Measurements from ENCODE around the gene CD276. TPM values are rescaled to one million over a fixed set of nuclear protein-coding genes. Genes with fewer than 3 reads are reported as not detected.

Gene CD276
- total RNA-seq, 3 donors from 2014 or later: 20.9 to 119 (median 73.7) TPM

DNA sequence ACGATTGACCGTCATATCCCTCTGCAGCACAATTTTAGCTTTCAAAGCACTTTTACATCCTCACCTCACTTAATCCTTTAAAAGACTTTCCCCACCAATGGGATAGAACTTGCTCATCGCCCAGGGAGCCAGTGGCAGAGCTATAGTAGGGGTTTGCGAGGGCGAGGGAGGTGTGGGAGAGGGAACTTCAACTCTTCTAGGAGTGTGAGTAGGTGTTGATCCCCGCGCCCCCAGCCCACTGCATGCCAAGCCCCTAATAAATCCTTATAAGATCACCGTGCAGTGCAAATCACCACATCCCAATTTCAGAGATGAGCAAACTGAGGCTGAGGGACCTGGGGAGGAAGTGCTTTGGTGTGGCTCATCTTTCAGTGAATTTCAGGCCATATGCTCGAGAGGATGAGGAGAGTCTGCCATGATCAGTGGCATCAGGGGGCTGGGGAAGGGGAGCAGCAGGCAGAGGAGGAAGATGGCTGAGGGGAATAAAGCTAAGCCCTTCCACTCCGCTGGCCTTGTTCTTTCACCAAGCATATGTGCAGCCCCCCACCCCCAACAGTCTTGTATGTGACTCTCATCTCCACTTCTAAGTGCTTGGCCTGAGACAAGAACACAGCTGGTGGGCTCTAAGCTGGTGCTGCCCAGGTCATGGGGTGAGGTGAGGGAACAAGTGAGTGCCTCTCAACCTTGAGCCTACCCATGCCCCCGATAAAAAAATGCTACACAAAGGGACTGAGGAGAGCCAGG, 63.8 kb downstream of the CD276 start:
- no peak overlapping the region for H3K27ac ChIP-seq
- H3K4me1 ChIP-seq: peaks cover under 1 to 6% of the 10 kb centered on the region in 2 donors
- TF ChIP-seq POLR2A (IDR thresholded peaks at IDR 0.05): no peak
- peaks cover 0 to 18% of the 10 kb centered on the region in 2 donors for H3K27me3 ChIP-seq
- H3K4me3 ChIP-seq: no peak overlapping the region
- H3K9me3 ChIP-seq: no peaks in the 10 kb centered on the region
- no peak for DNase-seq (ENCODE audit: low spot score in 2 of 2)
- intact Hi-C loops (cut with DNase I; ENCODE audit: low total_unique reads): no loop called here
- H3K36me3 ChIP-seq: no peaks in the 10 kb centered on the region

DNA sequence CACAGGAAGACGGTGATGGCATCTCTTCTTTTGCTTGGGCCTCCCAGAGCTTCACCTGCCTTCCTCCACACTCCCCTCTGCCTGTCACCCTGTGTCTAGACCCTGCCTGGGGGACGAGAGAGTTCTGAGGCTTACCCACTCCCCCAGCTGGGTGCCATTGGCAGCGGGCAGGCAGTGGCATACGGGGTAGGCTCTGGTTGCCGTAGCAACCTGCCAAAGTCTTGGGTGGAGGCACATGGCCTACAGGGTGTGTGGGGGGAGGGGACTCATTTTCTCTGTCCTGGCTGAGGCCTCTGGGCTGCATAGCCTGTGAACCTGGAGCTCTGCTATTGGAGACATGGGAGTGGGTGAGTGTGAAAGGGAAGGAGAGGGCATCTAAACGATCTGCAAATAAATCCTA, 64.5 kb downstream of the CD276 start:
- Histone ChIP-seq H3K27me3 (peaks cover 0 to 18% of the 10 kb centered on the region in 2 donors), H3K9me3 (no peaks in the 10 kb centered on the region), H3K4me3 (no peak overlapping the region), H3K36me3 (no peaks in the 10 kb centered on the region), H3K4me1 (peaks cover 0 to 6% of the 10 kb centered on the region in 2 donors), H3K27ac (no peak overlapping the region)
- no peak for DNase-seq (ENCODE audit: low spot score in 2 of 2)
- TF ChIP-seq POLR2AphosphoS5 (IDR thresholded peaks at IDR 0.05) (no peak), POLR2A (IDR thresholded peaks at IDR 0.05) (no peak)
- TF ChIP-seq, protein P1, sequence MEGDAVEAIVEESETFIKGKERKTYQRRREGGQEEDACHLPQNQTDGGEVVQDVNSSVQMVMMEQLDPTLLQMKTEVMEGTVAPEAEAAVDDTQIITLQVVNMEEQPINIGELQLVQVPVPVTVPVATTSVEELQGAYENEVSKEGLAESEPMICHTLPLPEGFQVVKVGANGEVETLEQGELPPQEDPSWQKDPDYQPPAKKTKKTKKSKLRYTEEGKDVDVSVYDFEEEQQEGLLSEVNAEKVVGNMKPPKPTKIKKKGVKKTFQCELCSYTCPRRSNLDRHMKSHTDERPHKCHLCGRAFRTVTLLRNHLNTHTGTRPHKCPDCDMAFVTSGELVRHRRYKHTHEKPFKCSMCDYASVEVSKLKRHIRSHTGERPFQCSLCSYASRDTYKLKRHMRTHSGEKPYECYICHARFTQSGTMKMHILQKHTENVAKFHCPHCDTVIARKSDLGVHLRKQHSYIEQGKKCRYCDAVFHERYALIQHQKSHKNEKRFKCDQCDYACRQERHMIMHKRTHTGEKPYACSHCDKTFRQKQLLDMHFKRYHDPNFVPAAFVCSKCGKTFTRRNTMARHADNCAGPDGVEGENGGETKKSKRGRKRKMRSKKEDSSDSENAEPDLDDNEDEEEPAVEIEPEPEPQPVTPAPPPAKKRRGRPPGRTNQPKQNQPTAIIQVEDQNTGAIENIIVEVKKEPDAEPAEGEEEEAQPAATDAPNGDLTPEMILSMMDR (IDR thresholded peaks at IDR 0.05): no peak
- intact Hi-C loops (cut with DNase I; ENCODE audit: low total_unique reads): no loop called here

DNA sequence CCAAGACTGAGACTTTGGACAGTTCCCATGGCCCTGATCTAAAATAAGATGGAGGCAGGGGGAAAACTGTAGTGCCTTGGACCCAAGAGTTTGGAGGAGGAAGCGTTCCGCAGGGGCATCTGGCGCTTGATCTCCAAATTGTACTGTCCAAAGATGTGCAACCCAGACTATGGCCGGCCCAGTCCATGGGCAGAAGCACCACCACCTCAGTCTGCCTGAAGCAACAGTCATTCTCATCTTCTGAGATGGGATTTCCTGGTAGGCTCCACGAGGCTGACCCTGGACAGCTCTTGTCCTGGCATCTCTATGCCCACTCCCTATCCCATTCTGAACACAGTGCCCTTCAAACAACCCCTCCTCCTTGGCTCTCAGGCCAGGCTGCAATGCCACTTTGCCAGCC, 65.3 kb downstream of the CD276 start:
- Histone ChIP-seq H3K36me3 (no peaks in the 10 kb centered on the region), H3K4me3 (no peak overlapping the region), H3K4me1 (peaks cover 0 to 6% of the 10 kb centered on the region in 2 donors), H3K9me3 (no peaks in the 10 kb centered on the region), H3K27me3 (peaks cover 0 to 18% of the 10 kb centered on the region in 2 donors), H3K27ac (no peak overlapping the region)
- intact Hi-C loops (cut with DNase I; ENCODE audit: low total_unique reads): no loop called here
- DNase-seq (ENCODE audit: low spot score in 2 of 2): no peak
- TF ChIP-seq, protein P1 (IDR thresholded peaks at IDR 0.05): no peak
- TF ChIP-seq POLR2A (IDR thresholded peaks at IDR 0.05) (no peak), POLR2AphosphoS5 (IDR thresholded peaks at IDR 0.05) (no peak)

DNA sequence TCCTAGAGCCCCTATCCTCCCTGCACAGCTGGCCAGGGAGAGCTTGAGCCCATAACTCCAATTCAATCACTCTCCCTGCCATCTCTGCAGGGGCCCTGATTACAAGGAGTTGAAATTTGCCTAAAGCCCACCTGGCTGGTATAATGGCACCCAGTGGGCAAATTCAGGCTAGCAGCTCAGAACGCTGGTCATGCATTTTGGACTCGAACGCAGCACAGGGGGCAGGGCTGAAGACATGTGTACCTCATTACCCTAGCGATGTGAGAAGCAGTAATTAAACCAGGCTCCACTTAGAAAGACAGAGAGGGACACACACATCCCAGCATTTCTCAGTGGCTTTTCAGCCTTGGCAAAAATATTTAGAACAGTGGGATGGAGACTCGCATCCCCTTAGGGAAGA, 65.8 kb downstream of the CD276 start:
- intact Hi-C loops (cut with DNase I; ENCODE audit: low total_unique reads): no loop called here
- Histone ChIP-seq H3K27me3 (peaks cover 0 to 18% of the 10 kb centered on the region in 2 donors), H3K4me1 (peaks cover 0 to 6% of the 10 kb centered on the region in 2 donors), H3K9me3 (no peaks in the 10 kb centered on the region), H3K4me3 (no peak overlapping the region), H3K36me3 (no peaks in the 10 kb centered on the region), H3K27ac (no peak overlapping the region)
- TF ChIP-seq POLR2A (IDR thresholded peaks at IDR 0.05) (no peak), POLR2AphosphoS5 (IDR thresholded peaks at IDR 0.05) (no peak)
- TF ChIP-seq, protein P1 (IDR thresholded peaks at IDR 0.05): no peak
- DNase-seq (ENCODE audit: low spot score in 2 of 2): no peak

DNA sequence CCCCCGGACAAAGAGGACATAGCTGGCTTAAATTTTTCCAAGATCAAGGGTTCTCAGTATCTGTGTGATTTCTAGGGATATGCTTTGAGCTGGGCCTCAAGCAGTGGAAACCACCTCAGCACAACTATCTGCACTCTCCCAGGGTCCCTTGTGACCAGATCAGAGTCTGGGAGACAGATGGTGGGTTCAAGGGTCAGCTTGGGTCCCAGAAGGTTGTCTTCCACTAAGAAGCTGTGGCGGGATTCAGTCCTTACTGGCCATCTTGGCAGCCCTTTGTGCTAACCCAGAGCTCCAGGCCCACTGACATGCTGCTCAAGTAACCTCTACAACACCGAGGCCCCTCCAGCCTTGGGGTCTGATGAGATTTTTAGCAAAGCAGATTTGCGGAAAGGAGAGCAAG, 66.3 kb downstream of the CD276 start:
- TF ChIP-seq POLR2A (IDR thresholded peaks at IDR 0.05): no peak
- TF ChIP-seq POLR2AphosphoS5 (IDR thresholded peaks at IDR 0.05): no peak
- TF ChIP-seq, protein P1 (IDR thresholded peaks at IDR 0.05): no peak
- Histone ChIP-seq H3K9me3 (no peaks in the 10 kb centered on the region), H3K4me1 (peaks cover 0 to 6% of the 10 kb centered on the region in 2 donors), H3K27me3 (peaks cover 0 to 18% of the 10 kb centered on the region in 2 donors), H3K36me3 (no peaks in the 10 kb centered on the region), H3K4me3 (no peak overlapping the region), H3K27ac (no peak overlapping the region)
- intact Hi-C loops (cut with DNase I; ENCODE audit: low total_unique reads): no loop called here
- no peak for DNase-seq (ENCODE audit: low spot score in 2 of 2)
